Adrenal gland (tissue), 12 donors: ENCODE data around the gene MDC1. TPM values are rescaled to one million over a fixed set of nuclear protein-coding genes. Genes with fewer than 3 reads are reported as not detected.

ENCODE experiments used
- DNase-seq, 7 donors: peaks; one replicate each; pipeline ENCODE4 v3.0.0-alpha.2; 2019 to 2020
- H3K27ac ChIP-seq, 5 donors: fragments of 200-600 bp; sonication (generic) in 4 of 5; 1 replicate in 3 of 5; 2 replicates in 2 of 5; pipeline versions ENCODE4 v1.5.1 to v1.8.0; 2016 to 2020; ENCODE audit warnings: mild to moderate bottlenecking in 1 of 5
- H3K27me3 ChIP-seq: fragments of 200-600 bp; 2 replicates; pipeline ENCODE4 v1.8.0; 2021
- H3K36me3 ChIP-seq, 2 donors: fragments of 200-600 bp; replicated peaks in 1 of 2; 1 replicate in 1 of 2; 2 replicates in 1 of 2; pipeline versions ENCODE4 v1.5.1 to v1.8.0; 2018 to 2022
- H3K4me1 ChIP-seq, 2 donors: fragments of 200-600 bp; replicated peaks in 1 of 2; 1 replicate in 1 of 2; 2 replicates in 1 of 2; pipeline versions ENCODE4 v1.5.1 to v1.8.0; 2018 to 2021
- H3K4me3 ChIP-seq, 4 donors: fragments of 200-600 bp; sonication (generic) in 3 of 4; one replicate each; pipeline ENCODE4 v1.5.1; 2016 to 2018
- H3K9me3 ChIP-seq, 3 donors: fragments of 200-600 bp; sonication (generic) in 1 of 3; replicated peaks in 1 of 3; 1 replicate in 2 of 3; 2 replicates in 1 of 3; pipeline versions ENCODE4 v1.5.1 to v1.8.0; 2016 to 2021
- POLR2A ChIP-seq, 2 donors: fragments of 450-650 bp; IDR thresholded peaks; one replicate each; pipeline ENCODE4 v1.6.1; 2017; ENCODE audit warnings: antibody characterized with exemption in 2 of 2, mild to moderate bottlenecking in 2 of 2, moderate library complexity in 1 of 2
- WGBS, 4 donors: extraction: QIAGEN DNeasy Blood & Tissue Kit in 2 of 4; methylation state at CpG; one replicate each; pipeline versions ENCODE4 v1.1.5 to v1.1.7; 2013 to 2017; 5-methylcytosine and 5-hydroxymethylcytosine counted together
- intact Hi-C, 2 donors: fragments of 100-400 bp; cut with DNase I; formaldehyde crosslinking; loops; one replicate each; pipeline versions ENCODE4 v1.14.1 to v1.15.0; 2022 to 2023
- polyA plus RNA-seq, 3 donors: library from polyadenylated mRNA; stranded (reverse); fragments of 200-250 nt in 2 of 3; fragments of 350-450 nt in 1 of 3; fragmentation: Illumina TruSeq in 1 of 3; extraction: RNeasy Lipid Tissue Mini Kit (QIAGEN cat#74804) in 1 of 3; gene quantifications; one replicate each; pipeline ENCODE4 v1.2.3, GENCODE V29; 2013 to 2014
- total RNA-seq, 9 donors: library from RNA; depleted of rRNA in 4 of 9; stranded (reverse); fragments of >200 nt in 4 of 9; fragments of 120-200 nt in 1 of 9; fragmentation: NEBNext Ultra II Directional in 1 of 9; extraction: Animal tissue kit (Norgen Biotek cat#: 25700) in 1 of 9; gene quantifications; one replicate each; pipeline versions ENCODE4 v1.1.0 to v1.2.4, GENCODE V29; 2013 to 2023
- TF ChIP-seq, protein P1 (sequence below), 6 experiments: fragments of 450-650 bp in 4 of 6; fragments of 200-600 bp in 2 of 6; sonication (generic) in 1 of 6; IDR thresholded peaks; 1 replicate in 5 of 6; 2 replicates in 1 of 6; pipeline versions ENCODE4 v1.5.1 to v1.8.0; 2016 to 2021; ENCODE audit warnings: antibody characterized with exemption in 6 of 6, mild to moderate bottlenecking in 2 of 6, moderate library complexity in 1 of 6
- donor health status: healthy with polysubstance abuse.
- donor health status: Bipolar disorder and iron deficiency.
- donor health status: DM: yes; HTN: yes; CAD: no.
- donor health status: DM: no; HTN: no; CAD: no.
- donor health status: DM: no; HTN: no; CAD: no.
- donor health status: DM: yes; HTN: yes; CAD: no.

Gene MDC1
- total and polyA plus RNA-seq, 12 donors: 2.8 to 27.6 (median 18.9) TPM

DNA sequence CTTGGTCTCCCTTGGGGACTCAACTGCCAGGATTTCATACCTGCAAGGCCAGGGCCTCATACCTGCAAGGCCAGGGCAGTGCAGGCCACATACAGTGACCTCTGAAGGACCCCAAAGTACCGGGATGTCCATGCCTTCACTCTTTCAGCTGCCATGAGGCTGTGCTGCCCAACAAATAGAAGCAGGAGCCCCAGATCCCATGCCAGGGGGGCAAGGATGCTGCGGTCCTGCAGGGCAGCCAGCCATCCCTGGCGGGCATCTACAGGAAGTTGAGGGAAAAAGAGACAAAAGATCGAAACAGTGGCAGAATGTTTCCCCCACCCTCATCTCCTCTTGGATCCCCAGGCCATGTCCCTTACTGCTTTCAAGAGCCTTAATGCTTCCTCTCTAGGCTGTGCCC, 27.1 kb downstream of the MDC1 start:
- 27 to 51% (median 39%) methylated on average over 3 to 4 of the region's 4 CpGs for WGBS, 4 donors
- no peaks in the 10 kb centered on the region for H3K27me3 ChIP-seq
- intact Hi-C loops: no loop called here
- no peaks in the 10 kb centered on the region for H3K36me3 ChIP-seq
- no peak for TF ChIP-seq POLR2A (IDR thresholded peaks at IDR 0.05)
- peaks cover 23 to 41% of the 10 kb centered on the region in 2 donors for H3K4me1 ChIP-seq
- H3K27ac ChIP-seq: peak overlapping the region; percentile 62 to 84 (median 79)
- no peak for DNase-seq
- no peaks in the 10 kb centered on the region for H3K9me3 ChIP-seq
- peak overlapping the region in 1 of 4 donors; percentile 68 for H3K4me3 ChIP-seq

DNA sequence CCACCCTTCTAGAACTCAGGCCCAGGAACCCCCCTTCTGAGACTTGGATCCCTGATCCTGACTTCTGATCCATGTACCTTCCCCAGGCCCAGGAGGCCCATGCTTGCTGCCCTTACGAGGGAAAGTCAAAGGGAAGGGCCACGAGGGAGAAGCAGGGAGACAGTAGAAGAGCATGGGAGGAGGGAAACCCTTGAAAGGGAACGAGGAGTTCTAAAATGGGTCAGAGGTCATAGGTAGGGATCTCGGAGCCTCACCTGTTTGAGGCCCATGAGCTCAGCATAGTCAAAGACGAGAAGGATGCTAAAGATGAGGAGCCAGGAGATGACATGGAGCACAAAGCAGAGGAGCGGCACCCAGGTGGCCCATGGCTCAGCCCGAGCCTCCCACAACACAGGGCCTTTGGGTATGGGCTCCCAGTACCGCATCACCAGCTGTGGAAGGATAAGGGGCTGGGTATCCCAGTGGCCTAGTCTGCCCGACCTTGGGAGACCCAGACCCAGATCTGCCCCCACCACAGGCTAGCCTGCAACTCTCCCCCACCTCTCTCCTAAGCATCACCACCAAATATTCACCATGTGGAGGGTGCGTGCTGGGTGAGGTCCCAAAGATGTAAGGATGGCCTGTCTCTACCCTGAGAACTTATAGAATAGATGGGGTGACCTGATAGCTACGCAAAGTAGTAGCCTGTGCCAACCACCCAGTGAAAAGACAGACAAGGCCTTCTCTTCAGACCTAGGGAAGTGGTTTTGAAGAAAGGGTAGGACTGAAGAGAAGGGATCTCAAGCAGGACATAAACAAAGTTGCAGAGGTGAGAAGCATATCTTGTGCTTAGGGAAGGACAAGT, 27.8 kb downstream of the MDC1 start:
- Histone ChIP-seq H3K4me3 (no peak overlapping the region), H3K9me3 (no peaks in the 10 kb centered on the region), H3K4me1 (peaks cover 31 to 47% of the 10 kb centered on the region in 2 donors), H3K27me3 (no peaks in the 10 kb centered on the region), H3K36me3 (no peaks in the 10 kb centered on the region), H3K27ac (peak overlapping the region in 3 of 5 donors; percentile 79 to 84 (median 80))
- DNase-seq: no peak
- TF ChIP-seq, protein P1, sequence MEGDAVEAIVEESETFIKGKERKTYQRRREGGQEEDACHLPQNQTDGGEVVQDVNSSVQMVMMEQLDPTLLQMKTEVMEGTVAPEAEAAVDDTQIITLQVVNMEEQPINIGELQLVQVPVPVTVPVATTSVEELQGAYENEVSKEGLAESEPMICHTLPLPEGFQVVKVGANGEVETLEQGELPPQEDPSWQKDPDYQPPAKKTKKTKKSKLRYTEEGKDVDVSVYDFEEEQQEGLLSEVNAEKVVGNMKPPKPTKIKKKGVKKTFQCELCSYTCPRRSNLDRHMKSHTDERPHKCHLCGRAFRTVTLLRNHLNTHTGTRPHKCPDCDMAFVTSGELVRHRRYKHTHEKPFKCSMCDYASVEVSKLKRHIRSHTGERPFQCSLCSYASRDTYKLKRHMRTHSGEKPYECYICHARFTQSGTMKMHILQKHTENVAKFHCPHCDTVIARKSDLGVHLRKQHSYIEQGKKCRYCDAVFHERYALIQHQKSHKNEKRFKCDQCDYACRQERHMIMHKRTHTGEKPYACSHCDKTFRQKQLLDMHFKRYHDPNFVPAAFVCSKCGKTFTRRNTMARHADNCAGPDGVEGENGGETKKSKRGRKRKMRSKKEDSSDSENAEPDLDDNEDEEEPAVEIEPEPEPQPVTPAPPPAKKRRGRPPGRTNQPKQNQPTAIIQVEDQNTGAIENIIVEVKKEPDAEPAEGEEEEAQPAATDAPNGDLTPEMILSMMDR (IDR thresholded peaks at IDR 0.05): no peak
- no peak for TF ChIP-seq POLR2A (IDR thresholded peaks at IDR 0.05)
- 88 to 93% (median 91%) methylated on average over 10 to 11 of the region's 11 CpGs for WGBS, 4 donors
- intact Hi-C loops: no loop called here

DNA sequence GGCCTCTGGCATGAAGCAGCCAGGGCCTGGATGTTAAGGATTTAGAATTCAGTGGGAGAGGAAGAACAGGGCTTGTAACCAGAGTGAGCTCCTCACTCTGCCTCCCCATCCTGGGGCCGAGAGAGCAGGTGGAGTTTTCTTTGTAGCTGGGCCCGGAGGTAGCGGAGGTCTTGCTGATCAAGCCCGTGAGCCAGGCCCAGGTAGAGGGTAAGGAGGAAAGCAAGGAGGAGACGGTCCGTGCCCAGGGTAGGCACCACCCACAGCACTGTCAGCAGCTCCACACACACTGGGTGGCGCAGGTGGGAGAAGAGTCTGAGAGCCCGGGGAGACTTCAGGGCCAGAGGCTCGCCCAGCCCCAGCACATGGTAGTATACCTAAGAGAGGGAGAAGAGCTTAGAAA, 28.5 kb downstream of the MDC1 start:
- no peak for DNase-seq
- H3K4me1 ChIP-seq: peaks cover 37 to 54% of the 10 kb centered on the region in 2 donors
- H3K9me3 ChIP-seq: no peaks in the 10 kb centered on the region
- TF ChIP-seq, protein P1 (IDR thresholded peaks at IDR 0.05): no peak
- TF ChIP-seq POLR2A (IDR thresholded peaks at IDR 0.05): no peak
- peak overlapping the region in 2 of 5 donors; percentile 95 to 97 for H3K27ac ChIP-seq
- WGBS, 4 donors: 82 to 96% (median 95%) methylated on average over 7 to 9 of the region's 9 CpGs
- intact Hi-C loops: no loop called here
- no peaks in the 10 kb centered on the region for H3K36me3 ChIP-seq
- H3K27me3 ChIP-seq: no peaks in the 10 kb centered on the region
- no peak overlapping the region for H3K4me3 ChIP-seq

DNA sequence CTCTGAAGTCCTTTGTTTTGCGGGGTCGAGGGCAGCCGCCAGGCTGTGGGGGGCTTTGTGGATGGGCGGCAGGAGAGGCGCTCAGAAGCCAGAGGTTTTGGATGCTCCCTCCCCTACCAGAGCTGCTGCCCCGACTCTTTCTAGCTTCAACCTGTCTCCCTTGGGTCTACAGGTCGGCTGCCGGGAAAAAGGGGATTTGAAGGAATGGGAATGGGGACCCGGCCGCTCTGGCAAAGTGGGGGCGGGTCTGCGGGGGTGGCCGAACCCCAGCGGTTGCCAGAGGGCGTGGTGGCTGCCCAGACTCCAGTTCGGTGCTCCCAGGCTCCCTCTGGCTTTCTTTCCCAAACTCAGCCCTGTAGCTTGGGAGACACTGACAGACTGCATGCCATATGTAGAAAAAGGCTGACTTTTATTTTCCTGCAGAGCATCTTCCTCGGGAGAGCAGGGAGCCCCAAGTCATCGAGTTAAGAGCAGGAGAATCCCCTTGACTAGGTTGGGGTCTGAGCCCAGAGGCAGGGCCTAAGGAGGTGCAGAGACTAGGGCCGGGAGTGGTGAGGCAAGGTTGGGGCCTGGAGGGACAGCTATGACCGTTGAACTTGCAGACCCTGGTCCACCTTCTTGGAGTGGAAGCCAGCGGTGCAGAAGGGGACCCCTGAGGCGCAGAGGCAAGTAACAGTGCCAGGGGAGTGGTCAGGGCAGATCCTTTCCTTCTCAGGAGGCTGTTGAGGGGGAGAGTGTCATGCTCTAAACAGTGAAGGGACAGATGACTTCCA, 29.2 kb downstream of the MDC1 start:
- no peaks in the 10 kb centered on the region for H3K9me3 ChIP-seq
- intact Hi-C loops: loop anchor here (2.0 kb wide), 1 partner anchor 33 kb away; the partner anchor contains the start of gene TUBB (in 2 of the 2)
- H3K4me1 ChIP-seq: peaks cover 43 to 61% of the 10 kb centered on the region in 2 donors
- peak overlapping the region in 3 of 4 donors; percentile 51 to 87 (median 72) for H3K4me3 ChIP-seq
- DNase-seq: peak in 3 of 7 donors; percentile 21 to 47 (median 32)
- H3K27me3 ChIP-seq: no peaks in the 10 kb centered on the region
- H3K27ac ChIP-seq: peak overlapping the region; percentile 94 to 98 (median 95)
- TF ChIP-seq, protein P1 (IDR thresholded peaks at IDR 0.05): peak in 1 of 6 experiments; percentile 8
- no peak for TF ChIP-seq POLR2A (IDR thresholded peaks at IDR 0.05)
- no peaks in the 10 kb centered on the region for H3K36me3 ChIP-seq
- 17 to 58% (median 23%) methylated on average over 7 to 22 of the region's 22 CpGs for WGBS, 4 donors
